IPS-NIHi11 (cell line): ENCODE data around the gene TPD52L2.
A peak's percentile ranks its signal among the peaks of the same experiment; 100 is the strongest.
"Not testable (repeated sequence)": the region's sequence is repeated elsewhere in the genome, so short reads cannot be mapped to it uniquely, and the experiment has no call there.

Experiments used
- DNase-seq: peaks from one replicate; pipeline ENCODE4 v3.0.0; 2012; ENCODE audit warnings: mixed read lengths, low spot score

The TPD52L2 gene

GRCh38 chr20:63855363-63856097 is 9.5 kb upstream of the TPD52L2 start:
- DNase-seq: peak; percentile 41

GRCh38 chr20:63856098-63856511 is 9.0 kb upstream of the TPD52L2 start:
- peak; percentile 63 for DNase-seq

- DNase-seq: no peak
Observed at GRCh38 chr20:63857764-63858392, 7.2 kb upstream of the TPD52L2 start.

- DNase-seq: peak; percentile 52
Observed at GRCh38 chr20:63858393-63859165, 6.5 kb upstream of the TPD52L2 start.

GRCh38 chr20:63859166-63859699 is 5.8 kb upstream of the TPD52L2 start:
- no peak for DNase-seq

GRCh38 chr20:63860325-63861051 is 4.6 kb upstream of the TPD52L2 start:
- DNase-seq: no peak

GRCh38 chr20:63861365-63861934 is 3.6 kb upstream of the TPD52L2 start, which contains the start of gene ABHD16B:
Gene ABHD16B, plus strand, starts transcription at chr20:63861498. Its CDS starts 43 bp downstream, at chr20:63861541.
- DNase-seq: no peak

GRCh38 chr20:63861981-63862901 is 2.8 kb upstream of the TPD52L2 start:
- DNase-seq: no peak

- no peak for DNase-seq
Observed at GRCh38 chr20:63863021-63863797, 1.9 kb upstream of the TPD52L2 start.

- peak; percentile 73 for DNase-seq
Observed at GRCh38 chr20:63863798-63864544, 1.1 kb upstream of the TPD52L2 start.

GRCh38 chr20:63864545-63864977 is 509 bp upstream of the TPD52L2 start:
- no peak for DNase-seq

- not testable (repeated sequence) for DNase-seq
Observed at GRCh38 chr20:63867042-63867441, 2.0 kb downstream of the TPD52L2 start.

- no peak for DNase-seq
Observed at GRCh38 chr20:63868264-63868663, 3.2 kb downstream of the TPD52L2 start.

- DNase-seq: no peak
Observed at GRCh38 chr20:63873477-63873971, 8.5 kb downstream of the TPD52L2 start.

- DNase-seq: not testable (repeated sequence)
Observed at GRCh38 chr20:63874241-63874640, 9.2 kb downstream of the TPD52L2 start.

- no peak for DNase-seq
Observed at GRCh38 chr20:63876489-63877036, 11.5 kb downstream of the TPD52L2 start.

- DNase-seq: no peak
Observed at GRCh38 chr20:63877755-63878470, 12.8 kb downstream of the TPD52L2 start.
